CD4-positive, alpha-beta T cell treated with Interferon gamma for 1 hour (primary cell): ENCODE data around the gene PEF1.

Source experiments
- DNase-seq: peaks from one replicate; pipeline ENCODE4 v3.0.0-alpha.2; 2020

Gene PEF1

GRCh38 chr1:31670593-31670964 is 25.9 kb upstream of the PEF1 start:
- DNase-seq = no peak

- no peak for DNase-seq
These were observed 25.3 kb upstream of the PEF1 start for GRCh38 chr1:31669786-31670592.

- DNase-seq = no peak
These were observed 24.7 kb upstream of the PEF1 start for GRCh38 chr1:31669433-31669785.

- DNase-seq = no peak
These were observed 23.7 kb upstream of the PEF1 start for GRCh38 chr1:31668303-31668883.

GRCh38 chr1:31667065-31667785 is 22.5 kb upstream of the PEF1 start:
- DNase-seq = no peak

- DNase-seq = no peak
These were observed 21.7 kb upstream of the PEF1 start for GRCh38 chr1:31666263-31666963.

- no peak for DNase-seq
These were observed 20.7 kb upstream of the PEF1 start for GRCh38 chr1:31665234-31665878.

GRCh38 chr1:31664528-31664927 is 19.9 kb upstream of the PEF1 start:
- DNase-seq = no peak

- DNase-seq = peak; percentile 25
These were observed 19.2 kb upstream of the PEF1 start for GRCh38 chr1:31663622-31664452.

- no peak for DNase-seq
These were observed 17.8 kb upstream of the PEF1 start for GRCh38 chr1:31662463-31662862.

- DNase-seq = no peak
These were observed 17.2 kb upstream of the PEF1 start for GRCh38 chr1:31661856-31662255.

- DNase-seq = no peak
These were observed 16.3 kb upstream of the PEF1 start for GRCh38 chr1:31660871-31661455.

GRCh38 chr1:31659889-31660288 is 15.2 kb upstream of the PEF1 start:
- DNase-seq = no peak

GRCh38 chr1:31658721-31659120 is 14.0 kb upstream of the PEF1 start:
- DNase-seq = no peak

- no peak for DNase-seq
These were observed 13.4 kb upstream of the PEF1 start for GRCh38 chr1:31657972-31658510.

- no peak for DNase-seq
These were observed 12.5 kb upstream of the PEF1 start for GRCh38 chr1:31657020-31657804.

- no peak for DNase-seq
These were observed 11.1 kb upstream of the PEF1 start for GRCh38 chr1:31655756-31656155.

- DNase-seq = no peak
These were observed 10.4 kb upstream of the PEF1 start for GRCh38 chr1:31655104-31655503.

GRCh38 chr1:31654474-31654776 is 9.7 kb upstream of the PEF1 start:
- no peak for DNase-seq

- DNase-seq = no peak
These were observed 9.2 kb upstream of the PEF1 start for GRCh38 chr1:31653717-31654473.
